ENCODE data around the gene NEDD8.

Gene NEDD8

DNA sequence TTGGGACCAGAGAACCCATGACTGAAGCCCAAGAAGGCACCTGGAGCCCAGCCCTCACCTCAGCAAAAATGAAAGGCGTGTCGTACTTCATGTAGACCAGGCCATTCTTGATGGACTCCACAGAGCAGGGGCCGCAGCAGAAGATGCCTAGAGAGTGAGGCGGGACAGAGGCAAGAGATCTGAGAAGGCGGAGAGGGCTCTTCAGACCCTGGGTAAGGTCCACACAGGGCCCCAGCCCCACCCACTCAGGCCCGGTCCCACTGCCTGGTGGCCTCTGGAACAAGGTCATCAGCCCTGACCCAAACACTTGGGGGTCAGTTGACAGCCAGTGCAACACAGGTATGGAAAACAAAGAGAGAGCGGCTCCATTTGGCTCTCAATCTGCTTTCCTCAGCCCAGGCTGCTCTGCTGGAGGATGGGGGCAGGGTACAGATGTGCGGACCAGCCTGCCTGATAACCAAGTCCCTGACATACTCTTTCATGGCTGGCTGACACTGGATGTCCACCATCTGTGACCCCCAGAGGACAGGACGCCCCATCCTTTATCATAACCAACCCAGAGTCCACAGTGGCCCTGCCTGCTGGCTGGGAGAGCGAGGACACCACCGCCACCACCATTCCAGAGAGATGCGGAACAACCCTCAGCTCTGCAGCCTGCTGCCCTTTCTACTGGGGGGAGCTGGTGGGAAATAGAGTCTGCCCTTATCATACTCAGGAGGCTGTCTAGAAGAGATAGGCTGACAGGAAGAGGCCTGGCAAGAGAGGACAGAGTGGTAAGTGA, 24.0 kb upstream of the NEDD8 start:
- CTCF ChIA-PET, result interaction anchor here (0.7 to 0.9 kb wide), 2 partner anchors 15 to 41 kb away, joined by 3 read pairs; no protein-coding TSS in a partner anchor

GRCh38 chr14:24255438-24255837, 23.3 kb upstream of the NEDD8 start:
- ChIA-PET CTCF (interaction anchor here (0.7 to 0.9 kb wide), 2 partner anchors 15 to 78 kb away, joined by 3 read pairs; no protein-coding TSS in a partner anchor), POLR2A (interaction anchor here (1.7 kb wide), 1 partner anchor 16 kb away, joined by 8 read pairs; the partner anchor contains the start of gene RABGGTA)
- DNase-seq (ENCODE audit: extremely low spot score), result no peak
- no peak for TF ChIP-seq TARDBP (IDR thresholded peaks at IDR 0.05)
- no peak for TF ChIP-seq FOXA1 (IDR thresholded peaks at IDR 0.05)
- no peak for TF ChIP-seq FOXM1 (IDR thresholded peaks at IDR 0.05; ENCODE audit: borderline replicate concordance)
- TF ChIP-seq BHLHE40 (IDR thresholded peaks at IDR 0.05; ENCODE audit: borderline replicate concordance), result no peak
- TF ChIP-seq NFRKB (IDR thresholded peaks at IDR 0.05), result no peak
- TF ChIP-seq CTBP1 (IDR thresholded peaks at IDR 0.05; ENCODE audit: borderline replicate concordance), result no peak
- no peak for TF ChIP-seq ARNT (IDR thresholded peaks at IDR 0.05)
- TF ChIP-seq, protein P1, sequence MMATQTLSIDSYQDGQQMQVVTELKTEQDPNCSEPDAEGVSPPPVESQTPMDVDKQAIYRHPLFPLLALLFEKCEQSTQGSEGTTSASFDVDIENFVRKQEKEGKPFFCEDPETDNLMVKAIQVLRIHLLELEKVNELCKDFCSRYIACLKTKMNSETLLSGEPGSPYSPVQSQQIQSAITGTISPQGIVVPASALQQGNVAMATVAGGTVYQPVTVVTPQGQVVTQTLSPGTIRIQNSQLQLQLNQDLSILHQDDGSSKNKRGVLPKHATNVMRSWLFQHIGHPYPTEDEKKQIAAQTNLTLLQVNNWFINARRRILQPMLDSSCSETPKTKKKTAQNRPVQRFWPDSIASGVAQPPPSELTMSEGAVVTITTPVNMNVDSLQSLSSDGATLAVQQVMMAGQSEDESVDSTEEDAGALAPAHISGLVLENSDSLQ (IDR thresholded peaks at IDR 0.05), result no peak
- TF ChIP-seq FOXK2 (IDR thresholded peaks at IDR 0.05), result no peak
- no peak for TF ChIP-seq HDGF (IDR thresholded peaks at IDR 0.05; ENCODE audit: borderline replicate concordance)
- no peak for TF ChIP-seq SP1 (IDR thresholded peaks at IDR 0.05)
- no peak for TF ChIP-seq ELF4 (IDR thresholded peaks at IDR 0.05)
- no peak for TF ChIP-seq L3MBTL2 (conservative IDR thresholded peaks at IDR 0.05)
- TF ChIP-seq ZNF384 (IDR thresholded peaks at IDR 0.05), result no peak
- no peak for TF ChIP-seq LEF1 (IDR thresholded peaks at IDR 0.05; ENCODE audit: borderline replicate concordance)
- no peak for TF ChIP-seq SUZ12 (IDR thresholded peaks at IDR 0.05)

More for the DNA sequence above, 24.0 kb upstream of the NEDD8 start:
- POLR2A ChIA-PET, result interaction anchor here (0.8 to 1.7 kb wide), 2 partner anchors 14 to 15 kb away, joined by 4 to 8 read pairs; partner anchors contain the start of genes RABGGTA and TINF2
- TF ChIP-seq LEF1 (IDR thresholded peaks at IDR 0.05; ENCODE audit: borderline replicate concordance) (no peak), SUZ12 (IDR thresholded peaks at IDR 0.05) (no peak)
- no peak for DNase-seq (ENCODE audit: extremely low spot score)

DNA sequence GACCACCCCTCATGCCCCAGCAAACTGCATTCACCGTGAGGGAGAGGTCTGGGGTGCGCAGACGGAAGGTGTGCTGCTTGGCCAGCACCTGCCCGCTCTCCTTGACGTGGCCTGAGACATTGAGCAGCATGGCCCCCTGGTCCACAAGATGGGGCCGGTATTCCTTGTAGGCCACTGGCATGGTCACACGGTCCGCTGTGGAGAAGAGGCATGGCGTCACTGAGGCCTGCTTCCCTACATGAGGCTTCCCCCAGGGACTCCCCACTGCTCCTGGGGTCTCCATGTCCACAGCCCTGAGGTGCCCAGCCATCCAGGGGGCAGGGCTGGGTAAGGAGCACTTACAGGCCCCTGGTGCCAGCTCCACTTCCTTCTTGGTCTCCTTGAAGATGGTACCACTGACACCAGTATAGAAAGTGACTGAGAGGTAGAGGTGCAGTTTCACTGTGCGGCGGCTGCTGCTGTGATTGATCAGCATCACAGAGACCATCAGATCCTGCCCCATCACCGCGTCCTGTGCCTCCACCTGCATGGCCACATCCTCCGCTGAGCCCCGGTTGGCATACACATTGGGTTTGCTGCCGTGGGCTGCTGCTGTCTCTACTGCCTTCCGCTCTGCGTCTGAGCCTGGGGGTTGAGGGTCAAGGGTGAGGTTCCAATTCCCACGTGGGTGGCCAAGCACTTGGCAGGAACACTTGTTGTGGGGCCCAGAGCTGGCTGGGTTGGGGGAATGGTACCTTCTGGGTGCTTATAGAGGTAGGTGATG, 22.6 kb upstream of the NEDD8 start:
- TF ChIP-seq ARNT (IDR thresholded peaks at IDR 0.05) (no peak), NFRKB (IDR thresholded peaks at IDR 0.05) (no peak), L3MBTL2 (conservative IDR thresholded peaks at IDR 0.05) (no peak), SP1 (IDR thresholded peaks at IDR 0.05) (no peak), FOXA1 (IDR thresholded peaks at IDR 0.05) (no peak), FOXM1 (IDR thresholded peaks at IDR 0.05; ENCODE audit: borderline replicate concordance) (no peak), TARDBP (IDR thresholded peaks at IDR 0.05) (no peak), HDGF (IDR thresholded peaks at IDR 0.05; ENCODE audit: borderline replicate concordance) (no peak), CTBP1 (IDR thresholded peaks at IDR 0.05; ENCODE audit: borderline replicate concordance) (no peak), LEF1 (IDR thresholded peaks at IDR 0.05; ENCODE audit: borderline replicate concordance) (no peak), ELF4 (IDR thresholded peaks at IDR 0.05) (no peak), BHLHE40 (IDR thresholded peaks at IDR 0.05; ENCODE audit: borderline replicate concordance) (no peak), ZNF384 (IDR thresholded peaks at IDR 0.05) (no peak), SUZ12 (IDR thresholded peaks at IDR 0.05) (no peak), FOXK2 (IDR thresholded peaks at IDR 0.05) (no peak)
- TF ChIP-seq, protein P1 (IDR thresholded peaks at IDR 0.05), result no peak
- no peak for DNase-seq (ENCODE audit: extremely low spot score)
- ChIA-PET CTCF (interaction anchor here (0.7 to 0.9 kb wide), 2 partner anchors 16 to 79 kb away, joined by 3 read pairs; no protein-coding TSS in a partner anchor), POLR2A (interaction anchor here (1.1 to 1.7 kb wide), 2 partner anchors 13 to 16 kb away, joined by 3 to 8 read pairs; partner anchors contain the start of genes RABGGTA and TINF2)

GRCh38 chr14:24253936-24254335, 21.8 kb upstream of the NEDD8 start:
- no peak for TF ChIP-seq ELF4 (IDR thresholded peaks at IDR 0.05)
- TF ChIP-seq L3MBTL2 (conservative IDR thresholded peaks at IDR 0.05), result no peak
- no peak for TF ChIP-seq SP1 (IDR thresholded peaks at IDR 0.05)
- TF ChIP-seq TARDBP (IDR thresholded peaks at IDR 0.05), result no peak
- TF ChIP-seq BHLHE40 (IDR thresholded peaks at IDR 0.05; ENCODE audit: borderline replicate concordance), result no peak
- TF ChIP-seq FOXK2 (IDR thresholded peaks at IDR 0.05), result no peak
- no peak for TF ChIP-seq FOXM1 (IDR thresholded peaks at IDR 0.05; ENCODE audit: borderline replicate concordance)
- TF ChIP-seq ARNT (IDR thresholded peaks at IDR 0.05), result no peak
- no peak for TF ChIP-seq LEF1 (IDR thresholded peaks at IDR 0.05; ENCODE audit: borderline replicate concordance)
- TF ChIP-seq ZNF384 (IDR thresholded peaks at IDR 0.05), result no peak
- no peak for TF ChIP-seq CTBP1 (IDR thresholded peaks at IDR 0.05; ENCODE audit: borderline replicate concordance)
- TF ChIP-seq FOXA1 (IDR thresholded peaks at IDR 0.05), result no peak
- TF ChIP-seq NFRKB (IDR thresholded peaks at IDR 0.05), result no peak
- TF ChIP-seq SUZ12 (IDR thresholded peaks at IDR 0.05), result no peak
- CTCF ChIA-PET, result no interaction called here
- POLR2A ChIA-PET, result interaction anchor here (1.1 kb wide), 1 partner anchor 12 kb away, joined by 3 read pairs; the partner anchor contains the start of gene TINF2
- DNase-seq (ENCODE audit: extremely low spot score), result no peak

DNA sequence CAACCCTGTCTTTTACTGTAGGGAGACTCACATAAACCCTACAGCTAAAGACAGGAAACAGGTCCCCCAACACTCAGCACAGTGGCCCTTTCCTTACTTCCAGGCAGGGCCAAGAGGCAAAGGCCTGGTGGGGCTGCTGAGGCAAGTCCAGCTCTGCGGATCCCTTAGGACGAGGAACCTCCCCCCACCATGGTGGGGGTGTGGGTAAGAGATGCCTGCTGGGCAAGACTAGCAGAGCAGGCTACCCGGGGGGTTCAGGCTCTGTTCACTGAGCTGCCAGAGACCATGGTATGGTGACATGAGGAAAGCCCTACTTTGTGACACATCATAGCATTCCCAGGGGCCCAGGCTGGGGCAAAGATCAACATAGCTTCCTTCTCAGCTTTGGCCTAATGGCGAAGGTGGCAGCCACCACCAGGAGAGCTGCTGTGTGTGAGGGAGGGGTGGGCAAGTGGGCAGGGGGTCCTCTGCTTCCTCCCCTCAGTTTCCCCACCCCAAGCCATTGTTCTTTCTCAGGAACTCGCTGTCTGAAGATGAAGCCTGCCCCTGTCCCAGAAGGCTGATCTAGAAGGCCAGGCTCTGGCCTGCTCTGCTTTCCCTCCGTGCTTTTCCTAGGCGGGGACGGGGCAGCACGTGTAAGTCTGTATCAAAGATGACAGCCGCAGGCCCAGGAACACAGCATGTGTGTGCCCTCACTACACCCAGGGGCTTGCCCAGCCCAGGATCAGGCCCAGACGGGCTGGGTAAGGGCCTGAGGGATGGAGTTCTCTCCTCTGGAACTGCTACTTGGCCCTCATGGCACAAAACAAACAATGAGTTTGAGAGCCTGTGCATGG, 20.3 kb upstream of the NEDD8 start:
- TF ChIP-seq FOXM1 (IDR thresholded peaks at IDR 0.05; ENCODE audit: borderline replicate concordance), result no peak
- TF ChIP-seq SUZ12 (IDR thresholded peaks at IDR 0.05), result no peak
- no peak for TF ChIP-seq ZNF384 (IDR thresholded peaks at IDR 0.05)
- TF ChIP-seq ARNT (IDR thresholded peaks at IDR 0.05), result no peak
- no peak for TF ChIP-seq L3MBTL2 (conservative IDR thresholded peaks at IDR 0.05)
- TF ChIP-seq TARDBP (IDR thresholded peaks at IDR 0.05), result no peak
- TF ChIP-seq ELF4 (IDR thresholded peaks at IDR 0.05), result no peak
- TF ChIP-seq NFRKB (IDR thresholded peaks at IDR 0.05), result no peak
- TF ChIP-seq SP1 (IDR thresholded peaks at IDR 0.05), result no peak
- TF ChIP-seq FOXK2 (IDR thresholded peaks at IDR 0.05), result no peak
- TF ChIP-seq FOXA1 (IDR thresholded peaks at IDR 0.05), result no peak
- no peak for TF ChIP-seq HDGF (IDR thresholded peaks at IDR 0.05; ENCODE audit: borderline replicate concordance)
- no peak for TF ChIP-seq LEF1 (IDR thresholded peaks at IDR 0.05; ENCODE audit: borderline replicate concordance)
- POLR2A ChIA-PET, result interaction anchor here (1.2 to 2.5 kb wide), 4 partner anchors 8 to 46 kb away, joined by 3 to 23 read pairs (median 6); partner anchors contain the start of genes RABGGTA and TINF2
- CTCF ChIA-PET, result interaction anchor here (1.2 to 1.6 kb wide), 2 partner anchors 44 to 56 kb away, joined by 3 read pairs; no protein-coding TSS in a partner anchor
- DNase-seq (ENCODE audit: extremely low spot score), result no peak
